GM12892 (cell line): ENCODE results near the gene AP4M1.

Experiments used
- DNase-seq: peaks from one replicate; pipeline ENCODE4 v3.0.0; 2011; ENCODE audit not compliant: insufficient read length
- FAIRE-seq: peaks from 2 replicates; lab custom pipeline; 2011; peaks lifted over from hg19 to GRCh38; lab: Jason Lieb, UNC
- POLR2A ChIP-seq: IDR thresholded peaks from 2 replicates; pipeline ENCODE4 v1.6.1; 2011; ENCODE audit warnings: low read depth, low read length, control low read depth
- POLR2AphosphoS5 ChIP-seq: IDR thresholded peaks from 2 replicates; pipeline ENCODE4 v1.6.1; 2011; ENCODE audit warnings: low read depth, low read length, control low read depth
- TAF1 ChIP-seq: IDR thresholded peaks from 2 replicates; pipeline ENCODE4 v1.6.1; 2011; ENCODE audit warnings: low read depth, mild to moderate bottlenecking, control low read depth, low read length, borderline replicate concordance

AP4M1 gene

GRCh38 chr7:100118388-100119071, 17.1 kb downstream of the AP4M1 start:
- DNase-seq (no peak), FAIRE-seq (no peak)
- no peak for TF ChIP-seq POLR2A
- no peak for TF ChIP-seq TAF1
- no peak for TF ChIP-seq POLR2AphosphoS5

- peak; percentile 92 for FAIRE-seq
- TF ChIP-seq POLR2A (peak; percentile 72; the same call in 1 of the 2 replicates), POLR2AphosphoS5 (peak; percentile 46), TAF1 (peak; percentile 100)
Observed at GRCh38 chr7:100119072-100119969, 17.9 kb downstream of the AP4M1 start, which contains the start of the genes CNPY4 and TAF6. Gene CNPY4 (plus strand): TSS chr7:100119634. CDS start chr7:100119745, 111 bp downstream. Gene TAF6 (minus strand): TSS chr7:100119358. CDS start chr7:100114209, 5,149 bp downstream.

GRCh38 chr7:100119970-100120732, 18.7 kb downstream of the AP4M1 start:
- FAIRE-seq (no peak), DNase-seq (no peak)
- no peak for TF ChIP-seq POLR2AphosphoS5
- TF ChIP-seq POLR2A = no peak
- TF ChIP-seq TAF1 = no peak

More at GRCh38 chr7:100119072-100119969, 17.9 kb downstream of the AP4M1 start, which contains the start of the genes CNPY4 and TAF6:
- DNase-seq = peak; percentile 99

- DNase-seq (no peak), FAIRE-seq (no peak)
- TF ChIP-seq TAF1 (no peak), POLR2AphosphoS5 (no peak), POLR2A (no peak)
Observed at GRCh38 chr7:100120733-100121036, 19.2 kb downstream of the AP4M1 start.

- no peak for TF ChIP-seq POLR2AphosphoS5
- TF ChIP-seq TAF1 = no peak
- TF ChIP-seq POLR2A = no peak
- DNase-seq = no peak
- FAIRE-seq = no peak
Observed at GRCh38 chr7:100122067-100122466, 20.6 kb downstream of the AP4M1 start.

GRCh38 chr7:100122568-100122967, 21.1 kb downstream of the AP4M1 start:
- no peak for FAIRE-seq
- no peak for DNase-seq
- TF ChIP-seq TAF1 (no peak), POLR2AphosphoS5 (no peak), POLR2A (no peak)

GRCh38 chr7:100124301-100125230, 23.1 kb downstream of the AP4M1 start:
- FAIRE-seq = no peak
- no peak for TF ChIP-seq TAF1
- TF ChIP-seq POLR2A = 0 out of 2 replicates have a peak, but pooled peaks have one; percentile 10
- DNase-seq = no peak

GRCh38 chr7:100126239-100126930, 24.9 kb downstream of the AP4M1 start:
- DNase-seq = no peak
- no peak for TF ChIP-seq POLR2A
- peak; percentile 73; the same call in 1 of the 2 replicates for TF ChIP-seq TAF1
- no peak for FAIRE-seq

GRCh38 chr7:100126931-100127865, 25.8 kb downstream of the AP4M1 start, which contains the start of gene MBLAC1:
Gene MBLAC1 (plus strand): TSS chr7:100126967. CDS start chr7:100127396, 429 bp downstream.
- TF ChIP-seq TAF1 (no peak; the same call in 1 of the 2 replicates), POLR2AphosphoS5 (peak; percentile 83), POLR2A (peak; percentile 89)
- DNase-seq (peak; percentile 83), FAIRE-seq (peak; percentile 95)
